Thyroid gland (tissue), 4 donors: ENCODE measurements around the gene WDSUB1.

Source experiments
- CTCF ChIP-seq, 6 experiments: fragments of 200-600 bp in 3 of 6; fragments of 450-650 bp in 3 of 6; sonication (generic) in 3 of 6; IDR thresholded peaks; one replicate each; pipeline ENCODE4 v1.5.1; 2016 to 2019; ENCODE audit warnings: antibody characterized with exemption in 6 of 6, mild to moderate bottlenecking in 2 of 6, inconsistent platforms in 1 of 6, moderate library complexity in 1 of 6
- POLR2A ChIP-seq, 2 donors: fragments of 450-650 bp; IDR thresholded peaks; one replicate each; pipeline ENCODE4 v1.6.1; 2017; ENCODE audit warnings: antibody characterized with exemption in 2 of 2, mild to moderate bottlenecking in 2 of 2, moderate library complexity in 1 of 2

- no peak for TF ChIP-seq CTCF (IDR thresholded peaks at IDR 0.05)
- TF ChIP-seq POLR2A (IDR thresholded peaks at IDR 0.05), result no peak
Observed at GRCh38 chr2:159217676-159218075, 68.8 kb downstream of the WDSUB1 start.
